ENCODE results near the gene TRDN. TPM values are rescaled to one million over a fixed set of nuclear protein-coding genes. Genes with fewer than 3 reads are reported as not detected.
"Not testable (repeated sequence)": the region's sequence is repeated elsewhere in the genome, so short reads cannot be mapped to it uniquely, and the experiment has no call there.

The TRDN gene
- total RNA-seq, 3 donors from 2014 or later (not counting 1 experiment from before 2014, with no cell fraction given): not detected

GRCh38 chr6:123480986-123481385 is 155.8 kb downstream of the TRDN start:
- Mint-ChIP-seq H3K4me3 (no peak overlapping the region), H3K27me3 (ENCODE audit: low read depth in 2 of 2) (no peaks in the 10 kb centered on the region), H3K4me1 (no peaks in the 10 kb centered on the region), H3K27ac (no peak overlapping the region), H3K36me3 (no peaks in the 10 kb centered on the region), H3K9me3 (peaks cover 0 to 2% of the 10 kb centered on the region in 2 donors)
- H3K4me1 ChIP-seq (ENCODE audit: control insufficient read depth, insufficient read depth, low read length): no peaks in the 10 kb centered on the region
- TF ChIP-seq CTCF (IDR thresholded peaks at IDR 0.05): no peak
- WGBS (ENCODE audit: insufficient coverage): 60% methylated on average over 1 of the region's 1 CpG
- no peaks in the 10 kb centered on the region for H3K36me3 ChIP-seq (ENCODE audit: control insufficient read depth, insufficient read depth, low read length)
- H3K27ac ChIP-seq (ENCODE audit: low read length): no peak overlapping the region
- H3K27me3 ChIP-seq (ENCODE audit: control insufficient read depth, insufficient read depth, low read length): no peaks in the 10 kb centered on the region
- no peak overlapping the region for H3K4me3 ChIP-seq (ENCODE audit: low read length)
- H3K9me3 ChIP-seq (ENCODE audit: control insufficient read depth, insufficient read depth, low read length): no peaks in the 10 kb centered on the region
- intact Hi-C loops (cut with micrococcal nuclease): no loop called here
- no peak for ATAC-seq
- no peak for DNase-seq

- H3K9me3 Mint-ChIP-seq: peaks cover 8 to 20% of the 10 kb centered on the region in 2 donors
- intact Hi-C loops (cut with micrococcal nuclease); H3K27ac Mint-ChIP-seq; H3K4me3 ChIP-seq (ENCODE audit: low read length); H3K27me3 ChIP-seq (ENCODE audit: control insufficient read depth, insufficient read depth, low read length); H3K4me1 ChIP-seq (ENCODE audit: control insufficient read depth, insufficient read depth, low read length); H3K4me3 Mint-ChIP-seq; H3K4me1 Mint-ChIP-seq; H3K9me3 ChIP-seq (ENCODE audit: control insufficient read depth, insufficient read depth, low read length); H3K36me3 Mint-ChIP-seq; H3K27ac ChIP-seq (ENCODE audit: low read length); H3K36me3 ChIP-seq (ENCODE audit: control insufficient read depth, insufficient read depth, low read length); ATAC-seq; DNase-seq; H3K27me3 Mint-ChIP-seq (ENCODE audit: low read depth in 2 of 2): not testable (repeated sequence)
- 97% methylated on average over 17 of the region's 29 CpGs for WGBS (ENCODE audit: insufficient coverage)
Observed at GRCh38 chr6:123472025-123472702, 164.6 kb downstream of the TRDN start.

- Histone ChIP-seq H3K27ac (ENCODE audit: low read length) (no peak overlapping the region), H3K9me3 (ENCODE audit: control insufficient read depth, insufficient read depth, low read length) (no peaks in the 10 kb centered on the region), H3K36me3 (ENCODE audit: control insufficient read depth, insufficient read depth, low read length) (no peaks in the 10 kb centered on the region), H3K4me3 (ENCODE audit: low read length) (no peak overlapping the region), H3K27me3 (ENCODE audit: control insufficient read depth, insufficient read depth, low read length) (no peaks in the 10 kb centered on the region), H3K4me1 (ENCODE audit: control insufficient read depth, insufficient read depth, low read length) (no peaks in the 10 kb centered on the region)
- no peak overlapping the region for H3K27ac Mint-ChIP-seq
- no peak for DNase-seq
- no peaks in the 10 kb centered on the region for H3K4me1 Mint-ChIP-seq
- TF ChIP-seq CTCF (IDR thresholded peaks at IDR 0.05): no peak
- no peaks in the 10 kb centered on the region for H3K27me3 Mint-ChIP-seq (ENCODE audit: low read depth in 2 of 2)
- H3K4me3 Mint-ChIP-seq: no peak overlapping the region
- H3K36me3 Mint-ChIP-seq: no peaks in the 10 kb centered on the region
- 83% methylated on average over 1 of the region's 2 CpGs for WGBS (ENCODE audit: insufficient coverage)
- no peak for ATAC-seq
- peaks cover 9 to 20% of the 10 kb centered on the region in 2 donors for H3K9me3 Mint-ChIP-seq
- intact Hi-C loops (cut with micrococcal nuclease): no loop called here
Observed at GRCh38 chr6:123467392-123467791, 169.4 kb downstream of the TRDN start.

GRCh38 chr6:123462152-123462551 is 174.6 kb downstream of the TRDN start:
- no peaks in the 10 kb centered on the region for H3K4me1 ChIP-seq (ENCODE audit: control insufficient read depth, insufficient read depth, low read length)
- peaks cover 2 to 5% of the 10 kb centered on the region in 2 donors for H3K9me3 Mint-ChIP-seq
- no peak overlapping the region for H3K27ac Mint-ChIP-seq
- H3K9me3 ChIP-seq (ENCODE audit: control insufficient read depth, insufficient read depth, low read length): no peaks in the 10 kb centered on the region
- H3K27me3 ChIP-seq (ENCODE audit: control insufficient read depth, insufficient read depth, low read length): no peaks in the 10 kb centered on the region
- WGBS (ENCODE audit: insufficient coverage): 100% methylated on average over 1 of the region's 2 CpGs
- intact Hi-C loops (cut with micrococcal nuclease): no loop called here
- DNase-seq (no peak), ATAC-seq (no peak)
- TF ChIP-seq CTCF (IDR thresholded peaks at IDR 0.05): no peak
- no peaks in the 10 kb centered on the region for H3K27me3 Mint-ChIP-seq (ENCODE audit: low read depth in 2 of 2)
- no peak overlapping the region for H3K4me3 Mint-ChIP-seq
- no peak overlapping the region for H3K4me3 ChIP-seq (ENCODE audit: low read length)
- H3K36me3 Mint-ChIP-seq: no peaks in the 10 kb centered on the region
- H3K27ac ChIP-seq (ENCODE audit: low read length): no peak overlapping the region
- no peaks in the 10 kb centered on the region for H3K4me1 Mint-ChIP-seq
- H3K36me3 ChIP-seq (ENCODE audit: control insufficient read depth, insufficient read depth, low read length): no peaks in the 10 kb centered on the region

Measured in natural killer cell (primary cell).